HepG2 (cell line): ENCODE measurements around the gene RTBDN. TPM values are rescaled to one million over a fixed set of nuclear protein-coding genes. Genes with fewer than 3 reads are reported as not detected.

Experiments used
- HDAC1 ChIP-seq: sonication (generic); formaldehyde crosslinking; IDR thresholded peaks from 2 replicates; pipeline ENCODE4 v1.5.1; 2020; ENCODE audit warnings: mild to moderate bottlenecking, missing genetic modification reagents
- KDM6A ChIP-seq: IDR thresholded peaks from 2 replicates; pipeline ENCODE4 v1.6.1; 2016; ENCODE audit warnings: low read depth
- MAF1 ChIP-seq: sonication (generic); formaldehyde crosslinking; IDR thresholded peaks from 2 replicates; pipeline ENCODE4 v1.5.0; 2020; ENCODE audit warnings: missing genetic modification reagents, borderline replicate concordance
- NR2F2 ChIP-seq: IDR thresholded peaks from 2 replicates; pipeline ENCODE4 v1.6.1; 2012; ENCODE audit warnings: low read depth, inconsistent platforms, borderline replicate concordance
- PRPF4 ChIP-seq: fragments of 200-400 bp; formaldehyde crosslinking; IDR thresholded peaks from 2 replicates; pipeline ENCODE4 v1.6.1; 2016; ENCODE audit warnings: low read length, low read depth; ENCODE audit not compliant: poor library complexity, severe bottlenecking
- SMC3 ChIP-seq: IDR thresholded peaks from 2 replicates; pipeline ENCODE4 v1.6.1; 2011; ENCODE audit warnings: low read length, improper control_type of control experiment
- ZNF333 ChIP-seq: sonication (generic); formaldehyde crosslinking; IDR thresholded peaks from 2 replicates; pipeline ENCODE4 v1.4.0; 2020; ENCODE audit warnings: mild to moderate bottlenecking, missing genetic modification reagents, borderline replicate concordance
- polyA plus RNA-seq, 8 experiments: library from polyadenylated mRNA; depleted of rRNA in 3 of 8; stranded (reverse) in 7 of 8; unstranded in 1 of 8; fragments of >200 nt; fragmentation: Illumina TruSeq in 4 of 8; extraction: Trizol in 4 of 8; gene quantifications; 2 replicates each; pipeline versions ENCODE4 v1.2.1 to v1.2.3, GENCODE V29; 2011 to 2016; ENCODE audit warnings: low read depth in 4 of 8, missing spikeins in 1 of 8, mixed read lengths in 1 of 8; ENCODE audit not compliant: insufficient read depth in 1 of 8
- total RNA-seq, 5 experiments: library from RNA; depleted of rRNA; stranded (reverse); fragments of >200 nt; fragmentation: Illumina TruSeq; extraction: Trizol; gene quantifications; 2 replicates each; pipeline ENCODE4 v1.2.3, GENCODE V29; 2016; ENCODE audit warnings: low read depth in 1 of 5
- TF ChIP-seq, protein P1 (sequence below): sonication (generic); formaldehyde crosslinking; IDR thresholded peaks from 2 replicates; pipeline ENCODE4 v1.8.1; 2023; ENCODE audit warnings: mild to moderate bottlenecking, missing genetic modification reagents
- TF ChIP-seq, protein P2 (sequence below): sonication (generic); formaldehyde crosslinking; IDR thresholded peaks from 2 replicates; pipeline ENCODE4 v1.8.0; 2023; ENCODE audit warnings: mild to moderate bottlenecking, missing genetic modification reagents
- TF ChIP-seq, protein P3 (sequence below): sonication (generic); formaldehyde crosslinking; IDR thresholded peaks from 2 replicates; pipeline ENCODE4 v1.5.1; 2020; ENCODE audit warnings: mild to moderate bottlenecking, missing genetic modification reagents, borderline replicate concordance
- TF ChIP-seq, protein P4 (sequence below): sonication (generic); formaldehyde crosslinking; IDR thresholded peaks from 2 replicates; pipeline ENCODE4 v1.4.0; 2020; ENCODE audit warnings: missing genetic modification reagents; ENCODE audit errors: not compliant biosample characterization
- TF ChIP-seq, protein P5 (sequence below), 2 experiments: sonication (generic) in 1 of 2; formaldehyde crosslinking in 1 of 2; IDR thresholded peaks; 2 replicates each; pipeline versions ENCODE4 v1.6.1 to v1.9.0; 2014 to 2022; ENCODE audit warnings: antibody characterized with exemption in 1 of 2, borderline replicate concordance in 1 of 2, inconsistent platforms in 1 of 2, low read depth in 1 of 2, missing genetic modification reagents in 1 of 2

RTBDN gene
- total and polyA plus RNA-seq, 2 of the 13 experiments (the other 11 are each of a cell fraction or from before 2014, with no cell fraction given): 0.27 to 0.48 TPM

DNA sequence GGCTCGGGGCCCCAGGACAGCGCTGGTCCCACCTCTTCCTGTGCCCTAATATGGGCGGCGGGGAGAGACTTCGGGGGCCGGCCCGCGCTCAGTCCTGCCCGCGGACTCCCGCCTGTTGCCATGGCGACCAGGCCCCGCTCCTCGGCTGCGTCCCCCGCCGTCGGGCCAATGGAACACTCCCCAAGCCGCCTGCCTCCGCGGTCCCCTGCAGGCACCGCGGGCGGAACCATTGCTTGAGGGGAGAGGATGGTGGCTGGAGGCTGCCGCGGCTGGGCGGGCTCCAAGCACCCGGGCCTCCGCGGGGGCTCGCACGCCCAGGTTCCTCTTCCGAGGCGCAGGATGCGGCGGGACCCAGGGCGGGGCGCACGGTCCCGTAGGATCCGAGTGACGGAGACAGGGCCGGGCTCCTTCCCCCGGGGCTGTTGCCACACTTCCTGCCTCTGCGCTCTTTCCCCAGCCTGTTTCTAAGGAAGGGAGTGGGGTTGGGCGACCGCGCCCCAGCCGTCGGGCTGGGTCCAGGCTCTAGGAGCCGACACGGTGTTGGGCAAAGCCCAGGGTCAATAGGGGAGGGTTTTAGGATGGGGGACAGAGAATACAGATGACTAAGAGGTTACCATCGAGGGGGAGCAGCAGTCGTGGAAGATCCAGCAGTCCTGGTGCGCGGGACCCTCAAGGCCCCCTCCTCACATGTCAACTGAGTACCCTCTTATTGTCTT, 44.3 kb downstream of the RTBDN start (continued):
- TF ChIP-seq, protein P1, sequence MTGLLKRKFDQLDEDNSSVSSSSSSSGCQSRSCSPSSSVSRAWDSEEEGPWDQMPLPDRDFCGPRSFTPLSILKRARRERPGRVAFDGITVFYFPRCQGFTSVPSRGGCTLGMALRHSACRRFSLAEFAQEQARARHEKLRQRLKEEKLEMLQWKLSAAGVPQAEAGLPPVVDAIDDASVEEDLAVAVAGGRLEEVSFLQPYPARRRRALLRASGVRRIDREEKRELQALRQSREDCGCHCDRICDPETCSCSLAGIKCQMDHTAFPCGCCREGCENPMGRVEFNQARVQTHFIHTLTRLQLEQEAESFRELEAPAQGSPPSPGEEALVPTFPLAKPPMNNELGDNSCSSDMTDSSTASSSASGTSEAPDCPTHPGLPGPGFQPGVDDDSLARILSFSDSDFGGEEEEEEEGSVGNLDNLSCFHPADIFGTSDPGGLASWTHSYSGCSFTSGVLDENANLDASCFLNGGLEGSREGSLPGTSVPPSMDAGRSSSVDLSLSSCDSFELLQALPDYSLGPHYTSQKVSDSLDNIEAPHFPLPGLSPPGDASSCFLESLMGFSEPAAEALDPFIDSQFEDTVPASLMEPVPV (CRISPR knock-in tag): no peak; the same call in 1 of the 2 replicates
- TF ChIP-seq ZNF333 (CRISPR knock-in tag) (no peak), SMC3 (no peak), PRPF4 (no peak), KDM6A (CRISPR knock-in tag) (no peak), NR2F2 (no peak), MAF1 (CRISPR knock-in tag) (no peak), HDAC1 (CRISPR knock-in tag) (peak; percentile 75)
- TF ChIP-seq, protein P2, sequence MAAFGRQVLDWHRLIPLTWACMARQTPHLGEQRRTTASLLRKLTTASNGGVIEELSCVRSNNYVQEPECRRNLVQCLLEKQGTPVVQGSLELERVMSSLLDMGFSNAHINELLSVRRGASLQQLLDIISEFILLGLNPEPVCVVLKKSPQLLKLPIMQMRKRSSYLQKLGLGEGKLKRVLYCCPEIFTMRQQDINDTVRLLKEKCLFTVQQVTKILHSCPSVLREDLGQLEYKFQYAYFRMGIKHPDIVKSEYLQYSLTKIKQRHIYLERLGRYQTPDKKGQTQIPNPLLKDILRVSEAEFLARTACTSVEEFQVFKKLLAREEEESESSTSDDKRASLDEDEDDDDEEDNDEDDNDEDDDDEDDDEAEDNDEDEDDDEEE (CRISPR knock-in tag): no peak
- TF ChIP-seq, protein P3, sequence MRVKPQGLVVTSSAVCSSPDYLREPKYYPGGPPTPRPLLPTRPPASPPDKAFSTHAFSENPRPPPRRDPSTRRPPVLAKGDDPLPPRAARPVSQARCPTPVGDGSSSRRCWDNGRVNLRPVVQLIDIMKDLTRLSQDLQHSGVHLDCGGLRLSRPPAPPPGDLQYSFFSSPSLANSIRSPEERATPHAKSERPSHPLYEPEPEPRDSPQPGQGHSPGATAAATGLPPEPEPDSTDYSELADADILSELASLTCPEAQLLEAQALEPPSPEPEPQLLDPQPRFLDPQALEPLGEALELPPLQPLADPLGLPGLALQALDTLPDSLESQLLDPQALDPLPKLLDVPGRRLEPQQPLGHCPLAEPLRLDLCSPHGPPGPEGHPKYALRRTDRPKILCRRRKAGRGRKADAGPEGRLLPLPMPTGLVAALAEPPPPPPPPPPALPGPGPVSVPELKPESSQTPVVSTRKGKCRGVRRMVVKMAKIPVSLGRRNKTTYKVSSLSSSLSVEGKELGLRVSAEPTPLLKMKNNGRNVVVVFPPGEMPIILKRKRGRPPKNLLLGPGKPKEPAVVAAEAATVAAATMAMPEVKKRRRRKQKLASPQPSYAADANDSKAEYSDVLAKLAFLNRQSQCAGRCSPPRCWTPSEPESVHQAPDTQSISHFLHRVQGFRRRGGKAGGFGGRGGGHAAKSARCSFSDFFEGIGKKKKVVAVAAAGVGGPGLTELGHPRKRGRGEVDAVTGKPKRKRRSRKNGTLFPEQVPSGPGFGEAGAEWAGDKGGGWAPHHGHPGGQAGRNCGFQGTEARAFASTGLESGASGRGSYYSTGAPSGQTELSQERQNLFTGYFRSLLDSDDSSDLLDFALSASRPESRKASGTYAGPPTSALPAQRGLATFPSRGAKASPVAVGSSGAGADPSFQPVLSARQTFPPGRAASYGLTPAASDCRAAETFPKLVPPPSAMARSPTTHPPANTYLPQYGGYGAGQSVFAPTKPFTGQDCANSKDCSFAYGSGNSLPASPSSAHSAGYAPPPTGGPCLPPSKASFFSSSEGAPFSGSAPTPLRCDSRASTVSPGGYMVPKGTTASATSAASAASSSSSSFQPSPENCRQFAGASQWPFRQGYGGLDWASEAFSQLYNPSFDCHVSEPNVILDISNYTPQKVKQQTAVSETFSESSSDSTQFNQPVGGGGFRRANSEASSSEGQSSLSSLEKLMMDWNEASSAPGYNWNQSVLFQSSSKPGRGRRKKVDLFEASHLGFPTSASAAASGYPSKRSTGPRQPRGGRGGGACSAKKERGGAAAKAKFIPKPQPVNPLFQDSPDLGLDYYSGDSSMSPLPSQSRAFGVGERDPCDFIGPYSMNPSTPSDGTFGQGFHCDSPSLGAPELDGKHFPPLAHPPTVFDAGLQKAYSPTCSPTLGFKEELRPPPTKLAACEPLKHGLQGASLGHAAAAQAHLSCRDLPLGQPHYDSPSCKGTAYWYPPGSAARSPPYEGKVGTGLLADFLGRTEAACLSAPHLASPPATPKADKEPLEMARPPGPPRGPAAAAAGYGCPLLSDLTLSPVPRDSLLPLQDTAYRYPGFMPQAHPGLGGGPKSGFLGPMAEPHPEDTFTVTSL (CRISPR knock-in tag): no peak
- TF ChIP-seq, protein P4, sequence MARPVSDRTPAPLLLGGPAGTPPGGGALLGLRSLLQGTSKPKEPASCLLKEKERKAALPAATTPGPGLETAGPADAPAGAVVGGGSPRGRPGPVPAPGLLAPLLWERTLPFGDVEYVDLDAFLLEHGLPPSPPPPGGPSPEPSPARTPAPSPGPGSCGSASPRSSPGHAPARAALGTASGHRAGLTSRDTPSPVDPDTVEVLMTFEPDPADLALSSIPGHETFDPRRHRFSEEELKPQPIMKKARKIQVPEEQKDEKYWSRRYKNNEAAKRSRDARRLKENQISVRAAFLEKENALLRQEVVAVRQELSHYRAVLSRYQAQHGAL (CRISPR knock-in tag): no peak
- TF ChIP-seq, protein P5, sequence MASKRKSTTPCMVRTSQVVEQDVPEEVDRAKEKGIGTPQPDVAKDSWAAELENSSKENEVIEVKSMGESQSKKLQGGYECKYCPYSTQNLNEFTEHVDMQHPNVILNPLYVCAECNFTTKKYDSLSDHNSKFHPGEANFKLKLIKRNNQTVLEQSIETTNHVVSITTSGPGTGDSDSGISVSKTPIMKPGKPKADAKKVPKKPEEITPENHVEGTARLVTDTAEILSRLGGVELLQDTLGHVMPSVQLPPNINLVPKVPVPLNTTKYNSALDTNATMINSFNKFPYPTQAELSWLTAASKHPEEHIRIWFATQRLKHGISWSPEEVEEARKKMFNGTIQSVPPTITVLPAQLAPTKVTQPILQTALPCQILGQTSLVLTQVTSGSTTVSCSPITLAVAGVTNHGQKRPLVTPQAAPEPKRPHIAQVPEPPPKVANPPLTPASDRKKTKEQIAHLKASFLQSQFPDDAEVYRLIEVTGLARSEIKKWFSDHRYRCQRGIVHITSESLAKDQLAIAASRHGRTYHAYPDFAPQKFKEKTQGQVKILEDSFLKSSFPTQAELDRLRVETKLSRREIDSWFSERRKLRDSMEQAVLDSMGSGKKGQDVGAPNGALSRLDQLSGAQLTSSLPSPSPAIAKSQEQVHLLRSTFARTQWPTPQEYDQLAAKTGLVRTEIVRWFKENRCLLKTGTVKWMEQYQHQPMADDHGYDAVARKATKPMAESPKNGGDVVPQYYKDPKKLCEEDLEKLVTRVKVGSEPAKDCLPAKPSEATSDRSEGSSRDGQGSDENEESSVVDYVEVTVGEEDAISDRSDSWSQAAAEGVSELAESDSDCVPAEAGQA (IDR thresholded peaks at IDR 0.05; ENCODE audit: low read depth): peak; percentile 47; the same call in 1 of the 2 replicates
- TF ChIP-seq, protein P5 (CRISPR knock-in tag; IDR thresholded peaks at IDR 0.05; ENCODE audit: borderline replicate concordance): no peak
